ENCODE data around the gene DNAH9. TPM values are rescaled to one million over a fixed set of nuclear protein-coding genes. Genes with fewer than 3 reads are reported as not detected.

The DNAH9 gene
- total and polyA plus RNA-seq, 4 donors: under 0.01 to 0.09 TPM; not detected in 2

- no peak overlapping the region for H3K4me3 ChIP-seq (ENCODE audit: low read depth in 1 of 3, low read length in 3 of 3)
- 90% methylated on average over 7 of the region's 7 CpGs for WGBS
- no peak overlapping the region for H3K27ac ChIP-seq (ENCODE audit: low read depth in 1 of 2, low read length in 2 of 2)
- DNase-seq (ENCODE audit: low spot score): no peak
- H3K9me3 ChIP-seq (ENCODE audit: control insufficient read depth in 4 of 4, low read length in 3 of 4): no peaks in the 10 kb centered on the region
- TF ChIP-seq CTCF (IDR thresholded peaks at IDR 0.05; ENCODE audit: low read depth, low read length, missing input control): no peak
- no peak for TF ChIP-seq HNF4A (conservative IDR thresholded peaks at IDR 0.05)
- no peak for TF ChIP-seq EGR1 (IDR thresholded peaks at IDR 0.05; ENCODE audit: low read depth in 2 of 2)
- no peak for TF ChIP-seq REST (IDR thresholded peaks at IDR 0.05)
- TF ChIP-seq RAD21 (IDR thresholded peaks at IDR 0.05): no peak
- TF ChIP-seq NR2F2 (IDR thresholded peaks at IDR 0.05): no peak
- no peak for TF ChIP-seq FOXA1 (IDR thresholded peaks at IDR 0.05)
- TF ChIP-seq ZBTB33 (IDR thresholded peaks at IDR 0.05): no peak
- no peak for TF ChIP-seq TAF1 (conservative IDR thresholded peaks at IDR 0.05)
- no peak for TF ChIP-seq ATF3 (IDR thresholded peaks at IDR 0.05)
- no peak for TF ChIP-seq HNF4G (IDR thresholded peaks at IDR 0.05)
- TF ChIP-seq SP1 (IDR thresholded peaks at IDR 0.05): no peak
- TF ChIP-seq YY1 (IDR thresholded peaks at IDR 0.05): no peak
- no peaks in the 10 kb centered on the region for H3K4me1 ChIP-seq (ENCODE audit: control insufficient read depth in 4 of 4, insufficient read depth in 4 of 4, low read length in 3 of 4)
- H3K36me3 ChIP-seq (ENCODE audit: control insufficient read depth in 4 of 4, insufficient read depth in 3 of 4, low read depth in 1 of 4, low read length in 3 of 4): no peaks in the 10 kb centered on the region
- H3K9ac ChIP-seq (ENCODE audit: low read depth in 1 of 2, low read length in 2 of 2): no peak overlapping the region
- H3K27me3 ChIP-seq (ENCODE audit: control insufficient read depth in 4 of 4, insufficient read depth in 4 of 4, low read length in 3 of 4): peaks cover 0 to 3% (median 0%) of the 10 kb centered on the region in 4 donors
Observed at GRCh38 chr17:11805952-11806351, 207.7 kb downstream of the DNAH9 start.

GRCh38 chr17:11807606-11808005 lies 209.3 kb downstream of the DNAH9 start:
- DNase-seq (ENCODE audit: low spot score): no peak
- Histone ChIP-seq H3K27ac (ENCODE audit: low read depth in 1 of 2, low read length in 2 of 2) (no peak overlapping the region), H3K36me3 (ENCODE audit: control insufficient read depth in 4 of 4, insufficient read depth in 3 of 4, low read depth in 1 of 4, low read length in 3 of 4) (no peaks in the 10 kb centered on the region), H3K4me3 (ENCODE audit: low read depth in 1 of 3, low read length in 3 of 3) (no peak overlapping the region), H3K9ac (ENCODE audit: low read depth in 1 of 2, low read length in 2 of 2) (no peak overlapping the region), H3K27me3 (ENCODE audit: control insufficient read depth in 4 of 4, insufficient read depth in 4 of 4, low read length in 3 of 4) (peaks cover 0 to 3% (median 0%) of the 10 kb centered on the region in 4 donors), H3K4me1 (ENCODE audit: control insufficient read depth in 4 of 4, insufficient read depth in 4 of 4, low read length in 3 of 4) (no peaks in the 10 kb centered on the region), H3K9me3 (ENCODE audit: control insufficient read depth in 4 of 4, low read length in 3 of 4) (no peaks in the 10 kb centered on the region)
- 67% methylated on average over 7 of the region's 7 CpGs for WGBS
- TF ChIP-seq GABPA (IDR thresholded peaks at IDR 0.05 in 1 of 2, conservative IDR thresholded peaks at IDR 0.05 in 1 of 2): no peak
- TF ChIP-seq TAF1 (conservative IDR thresholded peaks at IDR 0.05): no peak
- TF ChIP-seq SP1 (IDR thresholded peaks at IDR 0.05): no peak
- no peak for TF ChIP-seq RAD21 (IDR thresholded peaks at IDR 0.05)
- no peak for TF ChIP-seq FOXA1 (IDR thresholded peaks at IDR 0.05)
- no peak for TF ChIP-seq HNF4A (conservative IDR thresholded peaks at IDR 0.05)
- TF ChIP-seq ATF3 (IDR thresholded peaks at IDR 0.05): no peak
- TF ChIP-seq RXRA (IDR thresholded peaks at IDR 0.05): no peak
- TF ChIP-seq MAX (IDR thresholded peaks at IDR 0.05): no peak
- TF ChIP-seq YY1 (IDR thresholded peaks at IDR 0.05): no peak
- TF ChIP-seq EGR1 (IDR thresholded peaks at IDR 0.05; ENCODE audit: low read depth in 2 of 2): no peak
- no peak for TF ChIP-seq HNF4G (IDR thresholded peaks at IDR 0.05)
- no peak for TF ChIP-seq FOXA2 (IDR thresholded peaks at IDR 0.05)

Measured in liver (tissue), 9 donors.